MM.1S (cell line): ENCODE results near the gene DKK2.

ENCODE experiments used
- DNase-seq: peaks from one replicate; pipeline ENCODE4 v3.0.0-alpha.2; 2015
- H2AFZ ChIP-seq: fragments of 300-600 bp; sonication (generic); 2 replicates; pipeline ENCODE4 v1.6.0; 2016; ENCODE audit warnings: antibody characterized with exemption, low read length
- H3F3A ChIP-seq: fragments of 300-600 bp; sonication (generic); 2 replicates; pipeline ENCODE4 v1.6.1; 2016; ENCODE audit warnings: mild to moderate bottlenecking, antibody characterized with exemption, low read length, moderate library complexity, mixed read lengths; ENCODE audit not compliant: insufficient read depth
- H3K27ac ChIP-seq: fragments of 300-600 bp; sonication (generic); 2 replicates; pipeline ENCODE4 v1.5.1; 2016; ENCODE audit warnings: mild to moderate bottlenecking, low read length
- H3K27me3 ChIP-seq: fragments of 300-600 bp; sonication (generic); replicated peaks from 2 replicates; pipeline ENCODE4 v1.6.0; 2016; ENCODE audit warnings: low read length; ENCODE audit not compliant: insufficient read depth
- H3K36me3 ChIP-seq: fragments of 300-600 bp; sonication (generic); replicated peaks from 2 replicates; pipeline ENCODE4 v1.6.1; 2016; ENCODE audit warnings: mild to moderate bottlenecking, low read length, mixed read lengths; ENCODE audit not compliant: insufficient read depth
- H3K4me1 ChIP-seq: fragments of 300-600 bp; sonication (generic); 2 replicates; pipeline ENCODE4 v1.6.1; 2016; ENCODE audit warnings: low read length, mixed read lengths
- H3K4me2 ChIP-seq: fragments of 300-600 bp; sonication (generic); 2 replicates; pipeline ENCODE4 v1.6.0; 2016; ENCODE audit warnings: low read depth, low read length
- H3K4me3 ChIP-seq: fragments of 300-600 bp; sonication (generic); 2 replicates; pipeline ENCODE4 v1.5.1; 2016; ENCODE audit warnings: low read length, mixed read lengths
- H3K79me2 ChIP-seq: fragments of 300-600 bp; sonication (generic); 2 replicates; pipeline ENCODE4 v1.6.1; 2016; ENCODE audit warnings: mixed run types, low read length, mixed read lengths
- H3K9ac ChIP-seq: fragments of 300-600 bp; sonication (generic); 2 replicates; pipeline ENCODE4 v1.6.1; 2016; ENCODE audit warnings: low read length, mixed read lengths
- H3K9me2 ChIP-seq: fragments of 300-600 bp; sonication (generic); replicated peaks from 2 replicates; pipeline ENCODE4 v1.6.1; 2016; ENCODE audit warnings: mild to moderate bottlenecking, low read length, mixed read lengths; ENCODE audit not compliant: insufficient read depth
- H3K9me3 ChIP-seq: fragments of 300-600 bp; sonication (generic); replicated peaks from 2 replicates; pipeline ENCODE4 v1.6.1; 2016; ENCODE audit warnings: mild to moderate bottlenecking, low read length, mixed read lengths; ENCODE audit not compliant: insufficient read depth
- H4K20me1 ChIP-seq: fragments of 300-600 bp; sonication (generic); 2 replicates; pipeline ENCODE4 v1.6.1; 2016; ENCODE audit warnings: mild to moderate bottlenecking, low read length, moderate library complexity, mixed read lengths; ENCODE audit not compliant: insufficient read depth
- EZH2 ChIP-seq: fragments of 300-600 bp; sonication (generic); optimal IDR thresholded peaks from 2 replicates; pipeline ENCODE3; 2017; ENCODE audit warnings: low read depth, mild to moderate bottlenecking, antibody characterized with exemption, low read length, mixed read lengths
- EZH2phosphoT487 ChIP-seq: fragments of 300-600 bp; sonication (generic); IDR thresholded peaks from 2 replicates; pipeline ENCODE4 v1.6.1; 2018; ENCODE audit warnings: antibody characterized with exemption, low read length
- TF ChIP-seq, protein P1 (sequence below): fragments of 300-600 bp; sonication (generic); IDR thresholded peaks from 2 replicates; pipeline ENCODE4 v1.5.1; 2016; ENCODE audit warnings: antibody characterized with exemption, low read length, mixed read lengths

Gene DKK2

DNA sequence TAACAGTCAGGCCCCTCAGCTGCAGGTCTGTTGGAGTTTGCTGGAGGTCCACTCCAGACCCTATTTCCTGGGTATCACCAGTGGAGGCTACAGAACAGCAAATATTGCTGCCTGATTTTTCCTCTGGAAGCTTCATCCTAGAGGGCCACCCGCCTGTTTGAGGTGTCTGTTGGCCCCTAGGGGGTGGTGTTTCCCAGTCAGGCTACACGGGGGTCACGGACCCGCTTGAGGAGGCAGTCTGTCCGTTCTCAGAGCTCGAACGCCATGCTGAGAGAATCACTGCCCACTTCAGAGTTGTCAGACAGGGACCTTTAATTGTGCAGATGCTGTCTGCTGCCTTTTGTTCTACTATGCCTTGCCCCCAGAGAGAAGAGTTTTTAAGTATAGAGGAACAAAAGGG lies 160.8 kb downstream of the DKK2 start:
- no peak for DNase-seq
- Histone ChIP-seq H3K27me3 (no peaks in the 10 kb centered on the region), H3K9me2 (no peaks in the 10 kb centered on the region), H3F3A (no peaks in the 10 kb centered on the region), H2AFZ (no peak overlapping the region), H3K9ac (no peak overlapping the region), H3K9me3 (no peaks in the 10 kb centered on the region), H3K4me1 (no peaks in the 10 kb centered on the region), H4K20me1 (no peaks in the 10 kb centered on the region), H3K79me2 (no peaks in the 10 kb centered on the region), H3K4me2 (no peak overlapping the region), H3K27ac (no peak overlapping the region), H3K36me3 (no peaks in the 10 kb centered on the region), H3K4me3 (no peak overlapping the region)
- TF ChIP-seq, protein P1, sequence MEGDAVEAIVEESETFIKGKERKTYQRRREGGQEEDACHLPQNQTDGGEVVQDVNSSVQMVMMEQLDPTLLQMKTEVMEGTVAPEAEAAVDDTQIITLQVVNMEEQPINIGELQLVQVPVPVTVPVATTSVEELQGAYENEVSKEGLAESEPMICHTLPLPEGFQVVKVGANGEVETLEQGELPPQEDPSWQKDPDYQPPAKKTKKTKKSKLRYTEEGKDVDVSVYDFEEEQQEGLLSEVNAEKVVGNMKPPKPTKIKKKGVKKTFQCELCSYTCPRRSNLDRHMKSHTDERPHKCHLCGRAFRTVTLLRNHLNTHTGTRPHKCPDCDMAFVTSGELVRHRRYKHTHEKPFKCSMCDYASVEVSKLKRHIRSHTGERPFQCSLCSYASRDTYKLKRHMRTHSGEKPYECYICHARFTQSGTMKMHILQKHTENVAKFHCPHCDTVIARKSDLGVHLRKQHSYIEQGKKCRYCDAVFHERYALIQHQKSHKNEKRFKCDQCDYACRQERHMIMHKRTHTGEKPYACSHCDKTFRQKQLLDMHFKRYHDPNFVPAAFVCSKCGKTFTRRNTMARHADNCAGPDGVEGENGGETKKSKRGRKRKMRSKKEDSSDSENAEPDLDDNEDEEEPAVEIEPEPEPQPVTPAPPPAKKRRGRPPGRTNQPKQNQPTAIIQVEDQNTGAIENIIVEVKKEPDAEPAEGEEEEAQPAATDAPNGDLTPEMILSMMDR, result no peak
- TF ChIP-seq EZH2, result no peak
- TF ChIP-seq EZH2phosphoT487, result no peak
